Measurements from ENCODE around the gene UGT1A7.

GRCh38 chr2:233680361-233681045 lies 1.2 kb upstream of the UGT1A7 start:
- no peak for TF ChIP-seq SUZ12 (IDR thresholded peaks at IDR 0.05; ENCODE audit: extremely low read depth, insufficient read depth, insufficient read length)
- no peak for TF ChIP-seq YY1 (IDR thresholded peaks at IDR 0.05; ENCODE audit: insufficient read depth, insufficient read length)
- no peak for TF ChIP-seq ZNF274 (IDR thresholded peaks at IDR 0.05; ENCODE audit: low read depth, low read length)
